Activated T-cell treated with anti-CD3 and anti-CD28 coated beads for 1 hour (primary cell): ENCODE data around the gene GDPD5.

Source experiments
- DNase-seq: peaks from one replicate; pipeline ENCODE4 v3.0.0-alpha.2; 2020; ENCODE audit warnings: low read depth

GDPD5 gene

DNA sequence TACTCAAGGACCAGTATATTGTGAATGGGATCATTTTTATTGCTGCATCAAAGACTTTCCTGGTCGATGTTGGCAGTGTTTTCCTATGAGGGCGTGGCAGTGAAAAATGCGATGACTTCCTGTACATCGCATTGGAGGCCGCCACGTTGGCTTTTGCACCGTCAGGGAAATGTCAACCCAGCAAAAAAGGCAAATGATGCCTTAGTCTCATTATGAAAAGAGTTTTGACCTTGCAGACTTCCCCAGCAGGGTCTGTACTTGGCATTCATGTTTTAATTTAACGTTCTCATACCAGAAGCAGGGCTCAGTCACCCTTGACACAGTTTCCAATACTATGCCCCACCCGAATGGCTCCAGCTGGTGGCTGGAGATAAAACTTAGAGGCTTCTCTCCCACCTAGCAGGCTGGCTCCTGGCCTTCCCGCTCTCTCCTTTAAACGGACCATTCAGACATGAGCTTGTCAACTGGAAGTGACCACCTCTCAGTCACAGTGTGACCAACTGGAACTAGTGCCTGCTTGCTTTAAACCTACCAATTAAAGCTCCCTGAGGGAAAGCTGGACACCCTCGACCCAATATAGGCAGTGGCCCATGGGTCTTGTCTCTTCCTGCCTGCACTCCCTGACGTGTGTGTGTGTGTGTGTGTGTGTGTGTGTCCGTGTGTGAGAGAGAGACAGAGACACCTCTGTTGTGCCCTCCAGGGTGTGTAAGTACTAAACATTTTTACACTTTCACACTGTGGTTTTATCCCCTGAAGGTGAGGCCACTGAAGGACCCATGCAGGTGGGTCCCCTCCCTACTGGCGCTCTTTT is 8.7 kb upstream of the GDPD5 start:
- no peak for DNase-seq

DNA sequence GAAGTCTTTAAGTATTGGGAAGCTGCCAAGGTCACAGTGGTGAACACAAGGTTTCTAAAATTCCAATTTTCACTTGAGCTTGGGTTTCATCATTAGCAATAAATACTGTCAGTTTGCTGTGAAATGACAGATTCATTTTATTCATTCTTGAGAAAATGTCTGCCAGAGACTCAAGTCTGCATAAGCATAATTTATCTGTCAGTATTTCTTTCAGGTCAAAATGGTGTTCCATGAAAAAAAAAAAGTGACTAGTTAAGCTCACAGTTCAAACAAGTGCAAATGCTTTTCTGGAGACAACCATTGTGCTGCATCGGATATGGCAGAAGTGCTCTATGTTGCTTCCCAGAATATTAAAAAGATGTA is 8.1 kb upstream of the GDPD5 start:
- no peak for DNase-seq

DNA sequence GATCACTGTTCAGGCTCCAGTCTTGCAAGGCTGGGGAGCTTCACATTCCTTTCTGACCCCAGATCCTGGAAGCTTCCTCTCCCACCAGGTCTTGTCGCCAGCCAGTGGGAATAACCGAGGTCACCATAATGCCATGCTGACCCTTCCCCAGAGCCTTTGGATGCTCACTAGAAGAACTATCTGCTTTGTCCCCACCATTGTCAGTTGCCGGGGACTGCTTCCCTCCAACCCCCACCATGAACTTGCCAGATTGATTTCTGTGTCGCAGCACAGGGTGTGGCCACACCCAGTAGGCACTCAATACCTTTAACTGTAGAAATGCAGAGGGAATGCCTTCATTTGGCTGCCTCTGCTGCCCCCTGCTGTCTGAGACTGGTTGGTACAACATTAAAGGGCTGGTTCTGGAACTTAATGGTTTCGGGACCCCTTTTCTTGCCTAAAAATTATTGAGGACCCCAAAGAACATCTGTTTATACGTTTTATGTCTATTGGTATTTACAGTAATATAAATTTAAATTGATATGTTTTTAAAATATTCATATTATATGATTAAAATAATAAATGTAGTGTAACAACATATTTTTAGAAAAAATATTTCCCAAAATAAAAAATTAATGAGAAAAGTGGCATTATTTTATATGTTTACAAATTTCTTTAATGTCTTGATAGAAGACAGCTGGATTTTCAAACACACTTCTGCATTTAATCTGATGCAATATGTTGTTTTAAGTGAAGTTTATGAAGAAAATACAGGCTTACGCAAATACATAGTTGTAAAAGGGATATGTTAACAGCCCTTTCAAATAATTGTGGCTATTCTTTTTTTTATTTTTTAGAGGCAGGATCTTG is 6.7 kb upstream of the GDPD5 start:
- DNase-seq = peak; percentile 86

- no peak for DNase-seq
Observed at GRCh38 chr11:75531325-75531724, 5.6 kb upstream of the GDPD5 start.

DNA sequence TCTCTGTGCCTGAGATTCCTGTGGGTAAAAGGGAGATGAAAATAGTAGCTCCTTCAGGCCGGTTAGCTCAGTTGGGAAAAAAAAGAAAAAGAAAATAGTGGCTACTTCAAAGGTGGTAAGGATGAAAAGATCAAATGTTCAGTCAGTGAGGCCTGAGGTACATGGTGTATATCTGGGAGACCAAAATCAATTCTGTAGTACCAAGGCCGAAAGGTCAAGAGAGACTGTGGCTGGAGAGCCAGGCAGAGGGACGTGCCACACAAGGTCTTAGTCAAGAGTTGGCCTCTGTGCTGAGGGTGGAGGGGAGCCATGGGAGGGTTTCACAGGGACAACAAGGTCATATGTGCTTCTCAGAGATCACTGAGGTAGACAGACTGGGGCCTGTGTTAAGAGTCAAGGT is 4.8 kb upstream of the GDPD5 start:
- no peak for DNase-seq

DNA sequence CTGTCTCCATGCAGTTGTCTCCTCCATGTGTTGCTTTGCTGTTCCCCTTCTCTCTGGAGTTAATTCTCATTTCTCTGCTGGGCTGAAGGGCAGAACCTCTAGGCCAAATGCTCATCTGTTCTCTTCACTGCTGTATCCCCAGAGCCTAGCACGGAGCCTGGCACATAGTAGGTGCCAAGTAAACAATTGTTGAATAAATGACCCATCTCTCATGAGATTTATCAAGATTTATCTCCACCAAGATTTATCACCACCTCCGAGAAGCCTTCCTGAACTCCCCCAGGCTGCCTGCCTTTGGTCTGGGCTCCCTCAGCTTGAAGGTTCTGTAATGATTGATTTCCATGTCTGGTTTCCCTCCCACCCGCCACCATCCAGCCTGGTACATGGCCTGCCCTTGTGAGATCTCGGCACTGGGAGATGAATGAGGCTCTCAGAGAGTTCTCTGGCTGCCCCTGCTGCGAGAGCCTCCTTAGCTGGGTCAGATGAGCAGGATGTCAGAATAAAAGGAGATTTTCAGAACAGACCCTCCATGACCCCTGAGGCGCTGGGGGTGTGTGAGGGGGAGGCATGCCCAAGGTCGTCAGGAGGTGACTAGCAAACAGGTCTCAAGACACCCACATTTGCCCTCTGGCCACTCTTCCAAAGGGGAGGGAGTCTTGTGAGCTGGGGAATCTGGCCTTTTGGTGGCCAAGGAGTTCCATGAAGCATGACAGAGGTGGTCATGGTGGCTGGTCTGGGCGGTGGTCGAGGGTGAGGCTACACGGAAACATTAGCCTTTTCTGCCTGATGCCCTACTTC is 2.4 kb upstream of the GDPD5 start:
- DNase-seq = no peak

- no peak for DNase-seq
Observed at GRCh38 chr11:75527130-75527529, 1.4 kb upstream of the GDPD5 start.

DNA sequence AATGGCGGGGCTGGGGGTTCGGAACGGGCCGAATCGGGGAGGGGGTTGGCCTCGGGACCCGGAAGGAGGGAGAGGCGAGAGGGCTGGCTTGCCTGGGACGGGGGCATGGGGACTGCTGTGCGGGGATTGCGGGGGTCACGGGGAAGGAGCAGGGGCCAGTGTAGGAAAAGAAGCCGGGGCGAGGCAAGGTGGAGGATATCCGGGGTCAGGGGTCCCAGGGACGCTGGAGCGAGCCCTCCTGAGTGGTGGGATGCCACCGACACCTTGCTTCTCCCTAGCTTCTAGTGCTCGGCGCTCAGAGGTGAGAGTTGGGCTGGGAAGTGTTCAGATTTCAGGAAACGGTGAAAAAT is 426 bp upstream of the GDPD5 start:
- no peak for DNase-seq

- no peak for DNase-seq
Observed at GRCh38 chr11:75524665-75525432, 892 bp downstream of the GDPD5 start.

DNA sequence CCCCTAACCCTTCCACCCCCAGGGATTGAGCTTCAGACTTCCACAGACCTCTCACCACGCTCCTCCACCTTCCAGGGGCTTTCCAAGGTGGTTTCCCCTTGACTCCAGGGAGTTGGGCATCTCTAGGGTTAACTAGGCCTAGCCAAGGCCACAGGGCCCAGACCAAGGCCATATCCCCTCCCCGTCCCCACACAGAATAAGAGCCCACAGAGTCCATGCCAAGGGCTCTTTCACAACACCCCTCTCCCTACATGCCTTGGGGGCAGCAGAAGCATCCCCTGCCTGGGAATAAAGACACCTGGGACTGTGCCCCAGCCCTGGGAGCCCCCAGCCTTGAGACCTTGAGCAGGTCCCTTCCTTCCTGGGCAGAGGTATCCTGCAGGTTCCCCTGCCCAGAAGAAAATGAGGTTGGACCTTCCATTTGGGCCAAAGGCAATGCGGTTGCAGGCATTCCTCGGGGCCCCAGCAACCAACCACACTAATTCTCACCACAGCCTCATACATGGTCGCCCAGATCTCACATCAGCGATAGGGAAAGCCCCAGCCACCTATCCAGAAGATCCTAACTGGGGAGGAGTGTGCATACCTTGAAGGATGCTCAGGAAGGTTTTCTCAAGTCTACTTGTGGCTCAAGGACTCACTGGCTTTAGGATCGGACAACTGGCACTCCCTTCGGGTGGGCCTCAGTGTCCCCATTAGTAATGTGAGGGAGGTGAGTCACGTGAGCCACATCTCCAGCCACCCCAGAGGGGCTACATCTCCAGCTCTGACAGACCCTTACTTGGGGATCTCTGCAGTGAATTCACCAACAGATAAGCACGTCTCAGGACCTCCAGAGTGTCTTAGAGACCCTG is 1.7 kb downstream of the GDPD5 start:
- DNase-seq = no peak

GRCh38 chr11:75523189-75523588 is 2.6 kb downstream of the GDPD5 start:
- no peak for DNase-seq

DNA sequence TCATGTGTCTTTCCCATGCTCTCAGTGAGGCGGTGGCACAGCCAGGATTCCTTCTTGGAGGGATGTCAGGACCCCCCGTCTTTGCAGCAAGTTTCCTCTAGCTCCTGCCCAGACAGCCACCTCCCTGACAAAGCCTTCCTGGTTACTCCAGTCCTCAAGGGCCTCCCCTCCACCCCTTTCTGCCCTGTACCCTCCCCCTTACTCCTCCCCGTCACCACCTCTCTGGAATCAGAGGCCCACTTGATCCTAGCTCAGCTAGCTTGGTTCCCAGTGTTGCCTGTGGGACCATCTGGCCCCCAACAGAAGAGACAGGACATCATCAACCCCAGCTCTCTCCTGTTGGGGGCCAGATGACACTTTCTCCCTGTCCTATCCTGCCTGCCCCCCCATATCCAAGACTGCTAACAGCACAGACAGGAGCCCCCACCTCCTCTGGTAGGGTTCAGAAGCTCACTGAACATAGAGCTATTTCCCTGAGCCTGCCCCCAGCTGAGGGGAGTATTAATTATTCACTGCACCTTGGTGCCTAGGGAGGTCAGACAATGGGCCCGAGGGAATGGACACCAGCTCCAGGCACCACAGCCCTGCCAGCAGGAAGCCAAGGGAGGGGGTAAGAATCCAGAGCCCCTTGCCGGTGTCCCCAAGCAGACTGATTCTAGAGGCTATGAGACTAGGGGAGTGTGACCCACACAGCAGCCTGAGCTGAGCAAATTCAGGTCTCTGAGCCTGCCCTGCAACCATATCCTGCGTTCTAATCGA is 3.3 kb downstream of the GDPD5 start:
- no peak for DNase-seq

DNA sequence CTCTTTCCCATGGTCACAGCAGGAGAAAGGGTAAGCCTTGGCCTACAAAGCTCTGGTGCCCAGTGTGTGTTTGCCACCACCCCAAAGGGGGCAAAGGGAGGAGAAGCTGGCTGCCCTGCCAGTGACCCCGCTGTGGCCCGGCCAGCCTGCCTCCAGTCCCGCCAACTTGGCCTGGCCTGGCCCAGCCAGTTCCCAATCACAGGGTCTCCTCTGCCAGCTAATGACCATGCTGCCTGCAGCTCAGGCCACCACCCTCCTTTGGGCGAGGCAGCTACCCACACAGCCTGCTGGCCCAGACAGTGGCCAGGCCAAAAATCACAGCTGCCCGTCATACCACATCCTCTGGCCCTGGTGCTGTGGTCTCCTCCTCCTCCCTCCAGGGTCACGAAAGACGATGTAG is 5.1 kb downstream of the GDPD5 start:
- no peak for DNase-seq

DNA sequence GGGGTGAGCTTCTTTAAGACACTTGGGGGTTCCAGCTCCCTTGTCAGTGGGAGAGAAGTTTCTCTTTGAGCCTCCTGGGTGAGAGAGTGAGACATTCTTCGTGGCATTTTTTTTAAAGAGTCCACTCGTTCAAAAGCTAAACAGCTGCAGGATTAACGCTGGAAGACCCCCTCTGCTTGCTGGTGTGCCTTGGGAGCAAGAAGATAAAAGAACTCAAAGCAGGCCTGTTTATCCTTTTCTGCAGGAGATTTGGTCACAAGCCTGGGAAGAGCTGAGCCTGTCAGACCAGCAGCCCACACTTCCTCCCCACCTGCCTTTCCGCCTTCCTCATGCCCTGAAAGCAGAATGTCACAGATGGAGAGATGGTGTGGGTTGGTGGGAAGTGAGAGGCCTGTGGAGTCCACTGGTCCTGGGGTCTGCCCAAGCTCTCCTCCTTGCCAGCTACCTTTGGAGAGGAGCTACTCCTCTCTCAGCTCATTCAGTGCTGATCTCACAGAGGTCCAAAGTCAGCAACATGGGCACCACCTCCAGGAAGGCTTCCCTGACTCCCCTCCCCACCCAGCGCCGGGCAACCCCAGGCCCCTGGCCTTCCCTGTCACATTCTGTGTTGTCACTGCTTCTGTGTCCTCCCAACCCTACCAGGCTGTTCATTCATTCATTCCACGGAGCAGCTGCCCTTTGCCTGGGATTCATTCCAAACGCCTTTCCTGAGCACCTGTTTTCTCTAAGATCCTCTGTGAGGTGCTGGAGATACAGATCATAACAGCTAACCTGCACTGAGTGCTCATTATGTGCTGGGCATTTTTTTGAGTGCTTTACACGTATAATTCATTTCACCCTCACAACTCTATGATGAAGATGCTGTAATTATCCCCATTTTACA is 6.7 kb downstream of the GDPD5 start:
- no peak for DNase-seq

GRCh38 chr11:75518204-75518549 is 7.6 kb downstream of the GDPD5 start:
- no peak for DNase-seq

DNA sequence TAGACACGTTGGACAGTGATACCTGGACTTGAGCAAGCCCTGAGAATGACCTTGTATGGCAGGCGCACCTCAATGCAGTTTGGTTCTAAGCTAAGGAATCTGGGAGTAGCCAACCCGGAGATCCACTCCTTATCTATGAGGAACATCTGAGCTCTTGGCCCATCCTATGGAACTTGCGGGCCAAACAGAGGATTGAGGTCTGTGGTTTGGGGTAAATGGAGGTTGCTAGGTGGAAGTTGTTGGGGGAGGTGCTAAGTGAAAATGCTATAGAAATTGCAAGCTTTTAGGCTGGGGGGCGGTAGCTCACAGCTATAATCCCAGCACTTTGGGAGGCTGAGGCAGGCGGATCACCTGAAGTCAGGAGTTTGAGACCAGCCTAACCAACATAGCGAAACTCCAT is 8.9 kb downstream of the GDPD5 start:
- no peak for DNase-seq

DNA sequence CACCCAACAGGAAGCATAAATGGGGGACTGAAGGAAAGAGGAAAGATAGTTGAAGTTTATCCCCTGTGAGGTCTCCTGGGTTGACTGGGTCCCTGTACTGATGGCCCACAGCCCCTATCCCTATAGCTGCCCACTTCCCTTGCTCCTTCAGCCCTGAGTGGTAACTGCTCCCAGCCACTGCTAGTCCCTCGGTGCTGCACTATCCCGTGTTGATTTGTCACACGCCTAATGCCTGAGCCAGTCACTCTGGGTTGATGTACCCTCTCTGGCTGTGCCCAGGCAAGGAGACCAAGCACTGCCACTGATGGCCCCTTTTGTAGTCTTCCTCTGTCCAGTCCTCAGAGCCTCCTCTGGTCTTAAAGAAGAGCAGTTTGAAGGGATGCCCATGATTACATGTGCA is 9.6 kb downstream of the GDPD5 start:
- DNase-seq = no peak

DNA sequence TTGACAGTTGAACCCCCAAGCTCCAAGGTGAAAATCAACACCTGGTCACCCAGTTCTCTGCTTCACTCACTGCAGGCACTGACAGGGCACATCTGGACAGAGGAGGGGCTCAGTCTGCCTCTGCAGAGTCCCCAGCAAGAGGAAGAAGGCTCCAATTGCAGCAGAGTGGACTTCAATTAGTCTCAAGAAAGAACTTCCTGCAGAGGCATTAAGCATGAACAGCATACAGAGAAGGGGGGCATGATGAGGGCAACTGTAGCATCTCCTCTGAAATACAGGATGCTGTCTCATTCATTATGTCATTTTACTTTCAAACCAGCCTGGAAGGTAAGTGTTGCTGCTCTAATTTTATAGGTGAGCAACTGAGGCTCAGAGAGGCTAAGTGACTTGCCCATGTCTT is 11.1 kb downstream of the GDPD5 start:
- DNase-seq = no peak

DNA sequence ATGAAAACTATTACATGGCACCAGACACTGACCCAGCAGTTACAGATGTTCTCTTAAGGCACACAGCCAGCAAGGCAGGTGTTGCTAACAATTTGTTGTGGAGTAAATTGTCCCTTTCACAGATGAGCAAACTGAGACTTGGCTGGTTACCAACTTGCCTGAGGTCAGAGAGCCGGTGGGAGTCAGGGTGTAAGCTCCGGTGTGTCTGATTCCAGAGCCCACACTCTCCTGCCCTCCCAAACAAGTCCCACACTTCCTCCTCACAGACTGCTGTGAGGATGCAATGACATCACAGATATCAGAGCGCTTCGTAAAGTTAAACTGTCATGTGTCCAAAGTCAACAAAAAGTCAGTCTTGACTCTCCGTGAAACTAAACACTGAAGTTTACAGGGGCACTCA is 12.5 kb downstream of the GDPD5 start:
- DNase-seq = no peak

DNA sequence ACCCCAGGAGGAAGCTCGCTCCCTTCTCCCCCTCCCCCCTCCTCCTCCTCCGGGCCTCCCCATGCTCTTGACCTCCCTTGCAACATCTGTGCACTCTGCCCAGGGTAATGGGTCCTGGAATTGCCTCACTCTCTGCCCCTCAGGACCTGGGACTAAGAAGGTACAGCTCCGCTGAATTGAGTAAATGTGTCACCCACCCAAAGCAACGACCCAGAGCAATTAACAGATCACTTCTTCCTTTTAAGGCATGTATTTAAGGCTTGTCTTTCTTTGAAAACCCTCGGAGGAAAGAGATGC is 15.1 kb downstream of the GDPD5 start:
- no peak for DNase-seq
